ACC112 (cell line): Measurements from ENCODE around the gene ATG4A.

Experiments
- H2AFZ ChIP-seq: fragments of 200-600 bp; sonication (generic); one replicate; pipeline ENCODE4 v1.6.0; 2017; ENCODE audit warnings: antibody characterized with exemption, low read length; ENCODE audit not compliant: unreplicated experiment
- H3K27ac ChIP-seq: fragments of 200-600 bp; sonication (generic); 2 replicates; pipeline ENCODE4 v1.5.1; 2014; ENCODE audit warnings: low read depth, mild to moderate bottlenecking, antibody characterized with exemption, low read length, moderate library complexity
- H3K27me3 ChIP-seq: fragments of 200-600 bp; sonication (generic); 2 replicates; pipeline ENCODE4 v1.6.1; 2014; ENCODE audit warnings: mild to moderate bottlenecking, antibody characterized with exemption, low read length, moderate library complexity, mixed read lengths; ENCODE audit not compliant: insufficient read depth
- H3K36me3 ChIP-seq: fragments of 200-600 bp; sonication (generic); 2 replicates; pipeline ENCODE4 v1.6.1; 2016; ENCODE audit warnings: mild to moderate bottlenecking, antibody characterized with exemption, low read length, moderate library complexity, mixed read lengths; ENCODE audit not compliant: insufficient read depth
- H3K4me1 ChIP-seq: fragments of 200-600 bp; sonication (generic); one replicate; pipeline ENCODE4 v1.6.1; 2016; ENCODE audit warnings: low read length, mixed read lengths; ENCODE audit not compliant: insufficient read depth, unreplicated experiment, control insufficient read depth
- H3K4me3 ChIP-seq: fragments of 200-600 bp; sonication (generic); 2 replicates; pipeline ENCODE4 v1.5.1; 2014; ENCODE audit warnings: mild to moderate bottlenecking, low read depth, low read length
- H3K79me2 ChIP-seq: fragments of 200-600 bp; sonication (generic); one replicate; pipeline ENCODE4 v1.6.0; 2016; ENCODE audit warnings: low read length; ENCODE audit not compliant: control insufficient read depth, unreplicated experiment, insufficient read depth

The ATG4A gene

DNA sequence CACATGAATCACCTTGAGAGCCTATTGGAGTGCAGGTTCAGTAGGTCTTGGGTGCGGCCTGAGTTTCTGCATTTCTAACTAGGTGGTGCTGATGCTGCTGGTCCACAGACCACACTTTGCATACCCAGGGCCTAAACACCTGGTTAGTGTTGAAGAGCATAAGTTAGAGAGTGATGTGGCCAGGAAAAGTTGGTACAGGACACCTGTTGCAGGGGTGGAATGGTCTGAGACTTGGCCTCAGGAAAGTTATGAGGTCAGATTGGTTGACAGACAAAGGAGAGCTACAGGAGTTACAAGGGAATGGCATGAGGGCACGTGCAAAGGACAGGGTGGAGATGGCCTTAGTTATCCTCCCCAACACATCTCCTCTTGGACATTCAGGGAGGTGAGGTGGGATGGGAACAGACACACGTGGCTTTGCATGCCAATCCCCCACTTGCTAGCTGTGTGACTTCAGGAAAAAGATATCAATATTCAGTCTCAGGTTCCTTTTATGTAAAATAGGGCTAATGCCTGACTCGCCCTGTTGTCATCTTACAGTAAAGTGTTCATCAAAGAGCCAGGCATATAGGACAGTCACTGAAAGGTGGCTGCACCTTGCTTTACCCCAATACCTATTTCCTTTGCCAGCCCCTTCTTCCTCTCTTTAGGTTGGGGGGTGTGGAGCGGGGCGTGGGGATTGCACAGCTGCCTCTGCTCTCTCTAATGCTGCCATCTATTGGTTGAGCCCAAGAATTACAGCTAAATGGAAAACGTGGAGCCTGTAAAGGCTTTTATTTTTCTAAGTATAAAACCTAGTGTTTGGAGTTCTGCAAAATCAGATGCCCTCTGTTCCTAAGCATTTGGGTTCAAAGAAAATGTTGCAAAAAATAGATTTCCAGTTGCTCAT is 47.5 kb downstream of the ATG4A start:
- no peaks in the 10 kb centered on the region for H3K79me2 ChIP-seq
- no peak overlapping the region for H3K27ac ChIP-seq
- H3K4me1 ChIP-seq = no peaks in the 10 kb centered on the region
- no peak overlapping the region for H2AFZ ChIP-seq
- no peaks in the 10 kb centered on the region for H3K27me3 ChIP-seq
- H3K36me3 ChIP-seq = no peaks in the 10 kb centered on the region
- no peak overlapping the region for H3K4me3 ChIP-seq

DNA sequence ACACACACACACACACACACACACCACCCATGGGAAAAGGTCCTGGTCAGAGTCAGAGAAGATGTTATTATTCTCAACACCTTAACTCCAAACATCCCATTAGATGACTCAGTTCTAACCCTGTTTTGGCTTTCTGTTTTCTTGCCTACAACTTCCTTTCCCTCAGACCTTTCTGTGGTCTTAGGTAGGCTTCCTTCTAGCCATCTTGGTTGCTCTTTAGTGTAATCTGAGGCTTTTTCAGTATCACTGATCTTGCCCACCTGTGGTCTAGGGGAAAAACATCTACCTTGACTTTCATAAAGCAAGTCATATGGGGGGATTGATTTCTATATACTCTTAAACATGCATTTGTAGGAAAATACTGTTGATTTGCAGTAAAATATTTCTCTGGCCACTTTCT is 56.9 kb downstream of the ATG4A start:
- H3K4me3 ChIP-seq = no peak overlapping the region
- no peak overlapping the region for H2AFZ ChIP-seq
- H3K27ac ChIP-seq = no peak overlapping the region
- H3K79me2 ChIP-seq = no peaks in the 10 kb centered on the region
- no peaks in the 10 kb centered on the region for H3K4me1 ChIP-seq
- no peaks in the 10 kb centered on the region for H3K27me3 ChIP-seq
- no peaks in the 10 kb centered on the region for H3K36me3 ChIP-seq

- no peaks in the 10 kb centered on the region for H3K79me2 ChIP-seq
- H3K27me3 ChIP-seq = no peaks in the 10 kb centered on the region
- no peak overlapping the region for H3K27ac ChIP-seq
- no peak overlapping the region for H2AFZ ChIP-seq
- H3K4me3 ChIP-seq = no peak overlapping the region
- H3K4me1 ChIP-seq = no peaks in the 10 kb centered on the region
- no peaks in the 10 kb centered on the region for H3K36me3 ChIP-seq
These were observed 64.5 kb downstream of the ATG4A start for GRCh38 chrX:108156082-108156481.

DNA sequence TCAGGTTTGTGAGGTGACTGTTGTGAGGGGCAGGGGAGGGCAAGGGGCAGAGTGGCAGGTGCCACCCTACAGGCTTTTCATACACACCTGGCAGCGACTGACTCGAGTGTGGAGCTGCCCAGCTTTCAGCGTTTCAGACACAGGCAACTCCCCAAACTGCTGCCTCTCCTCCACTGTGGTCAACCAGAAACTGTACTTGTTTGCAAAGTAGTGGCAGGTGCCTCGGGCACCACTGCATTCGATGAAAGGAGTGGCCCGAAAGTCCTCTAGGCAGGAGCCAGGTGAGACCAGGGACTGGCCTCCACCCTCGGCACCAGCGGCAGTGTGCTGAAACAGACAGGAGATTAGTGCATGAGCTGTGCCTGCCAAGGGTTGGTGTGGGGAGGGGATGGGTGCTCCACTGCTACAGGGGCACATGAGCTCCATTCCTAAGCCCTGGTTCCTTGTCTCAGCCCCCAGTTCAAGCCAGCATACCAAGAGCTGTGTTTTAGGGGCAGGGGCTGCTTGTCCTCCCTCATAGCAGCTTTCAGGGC is 65.4 kb downstream of the ATG4A start:
- Histone ChIP-seq H3K4me1 (no peaks in the 10 kb centered on the region), H3K27me3 (no peaks in the 10 kb centered on the region), H3K36me3 (no peaks in the 10 kb centered on the region), H3K4me3 (no peak overlapping the region), H3K79me2 (no peaks in the 10 kb centered on the region), H2AFZ (no peak overlapping the region), H3K27ac (no peak overlapping the region)

- H3K79me2 ChIP-seq = no peaks in the 10 kb centered on the region
- H3K36me3 ChIP-seq = no peaks in the 10 kb centered on the region
- no peak overlapping the region for H3K4me3 ChIP-seq
- H3K27ac ChIP-seq = no peak overlapping the region
- no peaks in the 10 kb centered on the region for H3K27me3 ChIP-seq
- no peak overlapping the region for H2AFZ ChIP-seq
- H3K4me1 ChIP-seq = no peaks in the 10 kb centered on the region
These were observed 66.0 kb downstream of the ATG4A start for GRCh38 chrX:108157628-108158027.

GRCh38 chrX:108159028-108159670 is 67.6 kb downstream of the ATG4A start:
- Histone ChIP-seq H3K27ac (no peak overlapping the region), H3K27me3 (no peaks in the 10 kb centered on the region), H3K36me3 (no peaks in the 10 kb centered on the region), H3K4me1 (no peaks in the 10 kb centered on the region), H3K79me2 (no peaks in the 10 kb centered on the region), H3K4me3 (no peak overlapping the region), H2AFZ (no peak overlapping the region)

DNA sequence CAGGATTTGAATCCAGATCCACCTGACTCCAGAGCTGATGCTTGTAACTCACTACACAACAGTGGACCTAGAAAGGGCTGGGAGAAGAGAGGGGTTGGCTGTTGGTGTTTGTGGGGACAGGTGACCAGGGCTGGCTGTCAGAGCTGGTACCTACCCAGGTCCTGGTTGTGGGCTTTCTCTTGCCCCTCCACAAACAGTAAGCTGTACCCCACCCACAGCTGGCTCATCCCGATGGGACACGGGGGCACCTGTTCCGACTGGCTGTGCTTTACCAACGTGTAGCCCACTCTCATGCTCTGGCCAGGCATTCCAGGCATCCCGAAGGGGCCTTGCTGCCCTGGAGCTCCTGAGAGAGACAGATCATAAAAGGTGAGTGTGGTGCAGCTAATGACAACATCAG is 68.7 kb downstream of the ATG4A start:
- H3K27me3 ChIP-seq = no peaks in the 10 kb centered on the region
- H2AFZ ChIP-seq = no peak overlapping the region
- no peak overlapping the region for H3K4me3 ChIP-seq
- H3K4me1 ChIP-seq = no peaks in the 10 kb centered on the region
- H3K79me2 ChIP-seq = no peaks in the 10 kb centered on the region
- H3K36me3 ChIP-seq = no peaks in the 10 kb centered on the region
- no peak overlapping the region for H3K27ac ChIP-seq

DNA sequence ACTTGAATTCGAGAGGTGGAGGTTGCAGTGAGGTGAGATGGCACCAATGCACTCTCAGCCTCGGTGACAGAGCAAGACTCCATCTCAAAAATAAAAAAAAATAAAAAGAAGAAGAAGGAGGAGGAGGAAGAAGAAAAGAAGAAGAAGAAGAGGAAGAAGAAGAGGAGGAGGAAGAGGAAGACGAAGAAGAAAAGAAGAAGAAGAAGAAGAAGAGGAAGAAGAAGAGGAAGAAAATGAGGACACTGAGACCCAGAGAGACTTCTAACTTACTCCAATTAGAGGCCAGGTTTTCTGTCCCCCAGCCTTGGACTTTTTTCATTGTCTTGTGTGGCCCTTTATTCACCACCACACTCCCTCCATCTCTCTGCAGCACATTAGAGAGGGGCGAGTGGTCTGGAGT is 70.7 kb downstream of the ATG4A start:
- Histone ChIP-seq H3K27ac (no peak overlapping the region), H3K36me3 (no peaks in the 10 kb centered on the region), H3K79me2 (no peaks in the 10 kb centered on the region), H3K4me3 (no peak overlapping the region), H3K4me1 (peaks cover 13% of the 10 kb centered on the region), H3K27me3 (no peaks in the 10 kb centered on the region), H2AFZ (no peak overlapping the region)

GRCh38 chrX:108163333-108164082 is 71.9 kb downstream of the ATG4A start:
- peaks cover 18% of the 10 kb centered on the region for H3K4me1 ChIP-seq
- H3K27me3 ChIP-seq = no peaks in the 10 kb centered on the region
- H3K79me2 ChIP-seq = no peaks in the 10 kb centered on the region
- H3K4me3 ChIP-seq = no peak overlapping the region
- no peak overlapping the region for H2AFZ ChIP-seq
- no peak overlapping the region for H3K27ac ChIP-seq
- H3K36me3 ChIP-seq = no peaks in the 10 kb centered on the region

DNA sequence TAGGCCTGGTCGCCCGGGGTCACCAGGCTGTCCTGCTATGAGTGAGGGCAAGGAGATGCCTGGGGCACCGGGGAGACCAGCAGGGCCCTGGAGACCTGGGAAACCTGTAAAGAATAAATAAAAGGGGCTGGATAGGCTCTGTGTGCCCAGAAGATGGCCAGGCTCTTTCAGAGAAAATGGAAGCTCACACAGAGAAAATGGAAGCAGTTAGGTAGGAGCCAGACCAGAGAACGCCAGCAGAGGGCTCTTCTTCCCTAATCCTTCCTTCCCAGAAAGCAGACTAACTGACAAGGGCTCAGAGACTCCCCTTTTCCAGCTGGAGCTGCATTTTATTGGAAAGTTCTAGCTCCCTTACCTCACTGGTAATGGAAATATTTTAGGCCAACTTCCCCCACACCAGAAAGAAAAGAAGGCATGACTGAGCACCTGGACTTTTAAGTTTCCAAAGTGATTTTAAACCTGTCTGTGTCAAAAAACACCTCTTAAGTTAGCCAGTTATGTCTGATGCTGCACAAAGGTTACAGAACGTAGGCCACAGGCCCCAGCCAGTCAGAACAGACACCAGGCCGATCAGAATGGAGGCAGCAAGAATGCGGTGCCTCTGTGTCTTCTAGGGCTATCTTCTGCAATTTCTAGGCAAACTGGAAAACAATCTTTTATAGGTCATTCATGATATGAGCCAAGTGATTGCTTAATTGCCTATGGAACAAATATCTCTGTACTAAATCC is 74.0 kb downstream of the ATG4A start:
- no peak overlapping the region for H2AFZ ChIP-seq
- no peaks in the 10 kb centered on the region for H3K36me3 ChIP-seq
- H3K4me1 ChIP-seq = peaks cover 18% of the 10 kb centered on the region
- H3K27me3 ChIP-seq = no peaks in the 10 kb centered on the region
- H3K4me3 ChIP-seq = no peak overlapping the region
- no peaks in the 10 kb centered on the region for H3K79me2 ChIP-seq
- H3K27ac ChIP-seq = peak overlapping the region; percentile 21; the same call in 1 of the 2 replicates
